SHP77 treated with DMSO at 0.1 percent for 48 hours (cell line): ENCODE results near the gene RSRC1.
"Not testable (repeated sequence)": the region's sequence is repeated elsewhere in the genome, so short reads cannot be mapped to it uniquely, and the experiment has no call there.

Experiments
- DNase-seq: peaks from one replicate; lab custom pipeline; 2025; lab: John Stamatoyannopoulos, UW

RSRC1 gene

GRCh38 chr3:158101335-158102241 lies 8.3 kb upstream of the RSRC1 start:
- DNase-seq, result no peak

- DNase-seq, result no peak
These were observed 7.4 kb upstream of the RSRC1 start for GRCh38 chr3:158102242-158103080.

DNA sequence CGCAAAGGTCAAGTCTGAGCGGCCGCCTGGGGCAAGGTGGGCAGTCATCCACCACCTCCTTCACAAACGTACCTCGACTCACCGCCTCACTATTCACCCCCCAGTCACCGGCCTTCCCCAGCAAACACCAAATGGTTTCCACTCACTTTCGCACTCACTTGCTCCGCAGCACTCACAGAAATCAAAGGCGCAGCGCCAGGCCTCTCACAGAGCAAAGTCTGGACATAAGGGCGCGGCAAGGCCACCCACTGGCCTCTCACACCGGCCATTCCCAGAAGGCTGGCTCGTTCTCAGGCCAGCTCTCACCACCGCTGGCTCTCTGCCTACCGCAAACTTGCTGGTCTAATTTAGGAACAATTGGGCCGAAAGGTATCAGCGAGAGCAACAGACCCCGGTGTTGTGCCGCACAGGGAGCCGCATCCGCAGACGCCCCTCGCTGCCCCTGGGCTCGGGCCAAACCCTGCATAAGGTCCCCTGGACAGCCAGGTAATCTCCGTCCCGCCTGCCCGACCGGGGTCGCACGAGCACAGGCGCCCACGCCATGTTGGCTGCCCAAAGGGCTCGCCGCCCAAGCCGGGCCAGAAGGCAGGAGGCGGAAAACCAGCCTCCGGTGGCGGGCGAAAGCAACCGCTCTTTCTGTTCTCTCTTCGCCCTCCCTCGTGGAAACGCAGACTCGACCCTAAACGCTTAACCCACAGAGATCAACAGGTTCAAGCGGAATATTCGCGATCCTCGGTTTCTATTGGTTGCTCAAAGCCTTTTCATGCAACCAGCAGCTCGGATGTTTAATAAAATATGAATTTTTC lies 6.6 kb upstream of the RSRC1 start:
- DNase-seq, result no peak

- DNase-seq, result no peak
These were observed 6.0 kb upstream of the RSRC1 start for GRCh38 chr3:158103887-158104327.

DNA sequence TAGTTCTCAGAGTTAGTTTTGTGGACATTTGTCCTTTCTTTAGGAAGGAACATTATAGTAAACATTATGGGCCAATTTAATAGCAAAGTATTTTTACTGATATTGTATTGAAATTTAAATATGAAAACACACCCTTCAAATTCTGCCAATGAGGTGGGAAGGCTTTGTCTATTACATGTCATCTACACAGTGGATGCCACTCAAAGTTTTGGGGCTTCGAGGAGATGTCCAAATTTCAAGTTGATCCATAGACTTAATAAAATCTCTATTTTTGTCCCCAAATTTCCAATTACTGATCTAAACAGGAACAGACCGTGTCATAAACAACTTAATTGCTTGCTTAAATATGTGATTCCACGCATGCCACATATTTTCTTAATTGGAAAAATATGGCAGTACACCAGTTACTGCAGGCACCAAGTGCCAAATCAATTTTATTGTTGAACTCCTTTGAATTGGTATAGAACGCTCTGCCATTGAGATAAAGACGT lies 5.4 kb upstream of the RSRC1 start:
- no peak for DNase-seq

GRCh38 chr3:158105119-158105709 lies 4.7 kb upstream of the RSRC1 start:
- no peak for DNase-seq

DNA sequence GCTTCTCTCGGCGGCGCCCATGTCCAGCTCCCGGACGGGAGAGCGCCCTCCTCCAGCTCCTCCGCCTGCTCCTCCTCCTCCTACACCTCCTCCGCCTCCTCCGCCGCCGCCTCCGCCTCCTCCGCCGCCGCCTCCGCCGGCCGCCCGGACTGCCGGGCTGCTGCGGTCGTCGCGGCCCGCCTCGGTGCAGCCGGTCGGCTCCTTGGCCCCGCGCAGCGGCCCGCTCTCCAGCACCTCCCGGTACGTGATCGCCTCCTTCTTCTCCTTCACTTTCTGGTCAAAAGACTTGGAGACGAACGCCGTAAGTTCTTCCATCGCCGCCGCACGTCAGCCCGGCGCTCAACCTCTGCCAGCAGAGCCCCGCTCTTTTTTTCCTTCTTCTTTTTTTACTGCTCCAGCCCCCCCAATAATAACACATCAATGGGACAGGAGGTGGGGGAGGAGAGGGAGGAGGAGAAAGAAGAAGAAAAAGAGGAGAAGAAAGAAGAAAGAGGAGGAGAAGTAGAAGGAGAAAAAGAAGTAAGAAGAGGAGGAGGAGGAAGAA lies 4.1 kb upstream of the RSRC1 start:
- peak; percentile 29 for DNase-seq

DNA sequence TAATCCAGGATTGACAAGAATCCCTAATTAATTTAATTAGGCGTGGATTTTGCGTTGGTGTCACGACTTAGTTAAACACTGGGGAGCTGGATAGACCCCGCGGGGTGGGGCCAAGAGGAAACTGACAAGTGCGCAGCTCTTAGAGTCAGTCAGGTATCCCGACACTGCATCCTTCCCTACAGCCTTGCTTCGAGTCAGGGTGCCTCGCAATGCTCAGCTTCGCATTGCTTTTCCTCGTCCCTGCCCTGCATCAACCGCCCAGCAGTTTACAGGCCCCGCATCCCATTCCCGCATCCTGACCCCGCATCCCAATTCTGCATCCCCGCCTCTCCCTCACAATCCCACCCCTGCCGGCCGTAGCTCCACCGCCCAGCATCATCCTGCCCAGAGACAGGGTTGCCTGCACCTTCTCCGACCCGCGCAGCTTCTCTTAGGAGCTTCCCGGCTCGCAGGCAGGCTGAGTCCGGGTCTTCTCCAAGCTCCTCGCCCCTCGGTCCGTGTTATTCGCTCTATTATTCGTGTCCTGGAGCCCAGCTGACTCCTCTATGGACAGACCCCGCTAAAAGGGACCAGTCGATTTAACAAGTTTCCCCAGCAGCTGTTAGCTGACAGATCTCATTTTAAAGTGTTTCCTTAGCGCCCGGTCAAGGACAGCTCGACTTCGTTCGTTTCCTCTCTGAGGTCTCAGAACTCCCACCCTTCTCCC lies 3.0 kb upstream of the RSRC1 start:
- peak; percentile 23 for DNase-seq

GRCh38 chr3:158107605-158108444 lies 2.1 kb upstream of the RSRC1 start:
- peak; percentile 4 for DNase-seq

DNA sequence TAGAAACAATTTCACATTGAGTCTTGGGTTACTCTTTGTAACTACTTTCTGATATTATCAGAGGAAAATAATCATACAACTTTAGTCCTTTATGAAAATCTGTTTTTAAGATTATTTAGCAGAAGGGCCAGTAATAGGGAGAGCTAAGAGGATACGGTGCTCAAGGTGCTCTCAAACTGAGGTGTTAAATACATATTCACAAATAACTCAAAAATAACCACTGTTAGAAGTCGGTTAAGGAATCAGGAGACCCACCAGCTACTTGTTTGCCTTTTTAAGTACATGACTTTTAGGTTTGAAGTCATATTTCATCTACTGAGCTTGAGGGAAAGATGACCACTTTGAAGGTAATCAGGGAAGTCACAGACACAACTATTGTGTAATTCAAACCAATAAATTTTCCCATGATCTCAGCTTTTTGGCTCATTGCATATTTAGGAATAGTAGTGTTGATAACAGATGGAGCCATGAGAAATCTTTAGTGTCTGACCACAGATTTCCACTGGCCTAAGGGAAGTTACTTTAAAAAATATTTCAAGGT lies 1.4 kb upstream of the RSRC1 start:
- DNase-seq, result peak; percentile 3

DNA sequence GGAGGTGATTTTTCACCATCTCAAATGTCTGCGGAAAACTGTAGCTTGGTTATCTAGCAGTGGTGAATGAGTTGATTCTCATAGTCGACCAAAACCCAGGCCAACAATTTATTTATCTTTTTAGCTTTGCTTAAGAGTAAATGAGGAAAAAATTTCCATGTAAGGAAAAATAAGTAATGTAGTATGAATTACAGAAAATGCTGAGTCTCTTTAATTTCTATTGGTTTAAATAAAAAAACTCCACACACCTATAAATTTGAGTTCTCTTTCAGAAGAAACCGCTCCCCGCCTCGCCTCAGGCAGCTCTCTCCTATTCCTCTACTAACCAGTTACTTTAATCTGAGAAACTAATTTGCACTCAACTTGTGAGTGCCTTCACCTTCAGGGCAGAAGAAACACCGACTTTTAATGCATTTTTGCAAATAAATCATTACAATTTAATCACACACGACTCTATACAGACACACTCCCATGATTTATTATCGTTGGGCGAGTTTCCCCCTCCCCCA lies 540 bp upstream of the RSRC1 start:
- DNase-seq, result peak; percentile 19

DNA sequence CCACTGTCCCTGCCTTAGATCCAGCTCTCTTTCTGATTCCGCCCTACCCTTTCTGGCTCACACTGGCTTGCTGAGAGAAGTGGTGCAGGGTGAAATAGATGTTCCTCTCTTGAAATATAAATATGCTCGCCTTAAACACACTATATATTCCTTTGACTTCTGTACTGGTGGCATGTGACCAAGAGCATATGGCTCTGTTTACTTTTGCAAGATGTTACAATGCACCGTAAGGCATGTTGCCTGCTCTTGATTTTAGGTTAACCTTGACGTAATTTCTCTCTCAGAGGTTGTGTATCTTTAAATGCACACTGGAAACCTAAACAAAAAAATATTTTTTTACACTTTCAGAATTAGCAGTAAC lies 749 bp downstream of the RSRC1 start:
- no peak for DNase-seq

DNA sequence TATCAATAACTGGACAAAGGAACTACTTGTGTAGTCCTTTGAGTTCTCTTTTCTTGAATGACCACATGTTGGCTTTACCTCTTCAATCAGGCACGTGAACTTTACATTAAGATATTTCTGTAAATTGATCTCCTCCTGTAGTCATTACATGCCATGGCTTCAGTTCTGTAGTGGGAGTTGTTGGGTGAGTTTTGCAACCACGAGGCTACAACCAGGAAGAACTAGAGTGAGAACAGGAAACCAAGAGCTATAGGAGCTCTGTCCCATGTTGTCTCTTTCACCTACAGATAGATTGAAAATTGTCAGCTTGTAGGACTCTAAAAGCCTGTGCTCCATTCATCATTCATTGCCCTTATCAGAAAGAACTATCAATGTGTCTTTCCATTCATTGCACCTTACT lies 2.0 kb downstream of the RSRC1 start:
- DNase-seq, result no peak

GRCh38 chr3:158113595-158113994 lies 3.7 kb downstream of the RSRC1 start:
- not testable (repeated sequence) for DNase-seq

DNA sequence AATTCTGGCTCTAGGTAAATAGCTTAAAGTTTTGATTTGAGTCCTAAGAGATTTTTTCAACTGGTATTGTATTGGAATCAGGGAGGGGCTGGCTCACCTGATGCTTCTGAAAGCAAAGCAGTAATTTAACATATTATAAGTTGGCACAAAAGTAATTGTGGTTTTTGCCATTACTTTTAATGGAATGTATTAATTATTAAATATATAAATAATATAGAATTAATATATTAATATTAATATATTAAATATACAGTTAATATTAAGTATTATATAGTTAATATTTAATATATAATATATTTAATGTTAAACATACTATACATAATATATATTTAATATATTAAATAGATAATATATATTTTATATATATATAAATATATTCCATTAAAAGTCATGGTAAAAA lies 10.4 kb downstream of the RSRC1 start:
- DNase-seq, result no peak

GRCh38 chr3:158121295-158121694 lies 11.4 kb downstream of the RSRC1 start:
- no peak for DNase-seq

DNA sequence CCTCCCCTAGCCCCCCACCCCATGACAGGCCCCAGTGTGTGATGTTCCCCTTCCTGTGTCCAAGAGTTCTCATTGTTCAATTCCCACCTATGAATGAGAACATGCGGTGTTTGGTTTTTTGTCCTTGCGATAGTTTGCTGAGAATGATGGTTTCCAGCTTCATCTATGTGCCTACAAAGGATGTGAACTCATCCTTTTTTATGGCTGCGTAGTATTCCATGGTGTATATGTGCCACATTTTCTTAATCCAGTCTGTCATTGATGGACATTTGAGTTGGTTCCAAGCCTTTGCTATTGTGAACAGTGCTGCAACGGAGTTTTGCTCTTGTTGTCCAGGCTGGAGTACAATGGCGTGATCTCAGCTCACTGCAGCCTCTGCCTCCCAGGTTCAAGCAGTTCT lies 12.8 kb downstream of the RSRC1 start:
- not testable (repeated sequence) for DNase-seq

DNA sequence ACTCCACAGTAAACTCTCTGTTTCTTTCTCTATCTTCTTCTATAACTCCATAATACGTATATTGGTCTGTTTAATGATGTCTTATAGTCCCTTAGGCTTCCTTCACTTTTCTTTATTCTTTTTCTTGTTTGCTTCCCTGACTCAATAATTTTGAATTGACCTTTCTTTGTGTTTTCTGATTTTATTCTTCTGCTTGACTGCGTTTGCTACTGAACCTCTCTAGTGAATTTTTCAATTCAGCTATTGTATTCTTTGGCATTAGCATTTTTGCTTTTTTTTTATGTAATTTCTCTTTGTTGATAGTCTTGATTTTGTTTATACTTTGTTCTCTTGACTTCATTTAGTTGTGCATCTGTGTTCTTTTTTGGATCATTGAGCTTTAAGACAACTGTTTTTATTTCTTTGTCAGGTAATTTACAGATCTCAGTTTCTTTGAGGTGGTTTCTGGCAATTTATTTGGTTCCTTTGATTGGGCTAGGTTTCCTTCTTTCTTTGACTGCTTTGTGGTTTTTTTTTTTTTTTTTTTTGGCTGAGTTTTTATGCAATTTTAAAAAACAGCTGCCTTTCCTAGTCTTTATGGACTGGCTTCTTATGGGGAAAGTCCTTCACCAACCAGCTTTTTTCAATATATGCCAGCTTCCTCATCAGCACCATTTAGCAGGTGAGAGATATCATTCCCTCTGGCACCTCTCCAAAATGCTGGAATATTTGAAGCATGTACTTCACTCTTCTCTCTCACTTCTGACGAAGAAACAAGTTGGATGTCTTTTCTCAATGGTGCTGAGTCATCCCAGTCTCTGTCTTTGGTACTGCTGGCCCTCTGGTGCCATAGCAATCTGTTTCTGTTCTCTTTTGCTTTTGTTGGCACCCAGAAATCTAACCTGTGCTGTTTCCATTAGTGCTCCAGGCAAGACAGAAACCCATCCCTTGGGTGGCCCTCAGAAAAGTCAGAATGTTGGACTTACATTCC lies 17.6 kb downstream of the RSRC1 start:
- no peak for DNase-seq
